GM18498 (cell line): ENCODE data around the gene HES6.
"Not testable (repeated sequence)": the region's sequence is repeated elsewhere in the genome, so short reads cannot be mapped to it uniquely, and the experiment has no call there.

ENCODE experiments used
- ATAC-seq: cut with Tn5 transposase; IDR thresholded peaks from one replicate; pipeline ENCODE4 v1.9.1; 2021; ENCODE audit warnings: mild to moderate bottlenecking, moderate library complexity; ENCODE audit not compliant: unreplicated experiment

The HES6 gene

GRCh38 chr2:238273433-238273832 lies 33.6 kb upstream of the HES6 start:
- ATAC-seq: not testable (repeated sequence)

GRCh38 chr2:238272156-238272555 lies 32.3 kb upstream of the HES6 start:
- ATAC-seq: no peak

GRCh38 chr2:238271686-238272085 lies 31.8 kb upstream of the HES6 start:
- ATAC-seq: not testable (repeated sequence)

GRCh38 chr2:238271061-238271554 lies 31.3 kb upstream of the HES6 start:
- ATAC-seq: no peak

- ATAC-seq: no peak
Observed at GRCh38 chr2:238270606-238271005, 30.8 kb upstream of the HES6 start.

- ATAC-seq: no peak
Observed at GRCh38 chr2:238269741-238270140, 29.9 kb upstream of the HES6 start.

- no peak for ATAC-seq
Observed at GRCh38 chr2:238267884-238268680, 28.2 kb upstream of the HES6 start.

GRCh38 chr2:238267341-238267710 lies 27.5 kb upstream of the HES6 start:
- no peak for ATAC-seq

- no peak for ATAC-seq
Observed at GRCh38 chr2:238265605-238266004, 25.8 kb upstream of the HES6 start.

GRCh38 chr2:238264072-238264460 lies 24.2 kb upstream of the HES6 start:
- ATAC-seq: no peak

- ATAC-seq: no peak
Observed at GRCh38 chr2:238263204-238264071, 23.6 kb upstream of the HES6 start.

GRCh38 chr2:238262496-238263122 lies 22.8 kb upstream of the HES6 start:
- ATAC-seq: no peak

GRCh38 chr2:238261718-238262375 lies 22.0 kb upstream of the HES6 start:
- ATAC-seq: no peak

GRCh38 chr2:238260883-238261282 lies 21.0 kb upstream of the HES6 start:
- no peak for ATAC-seq

GRCh38 chr2:238259061-238260020 lies 19.5 kb upstream of the HES6 start:
- ATAC-seq: no peak

- ATAC-seq: no peak
Observed at GRCh38 chr2:238257786-238258700, 18.2 kb upstream of the HES6 start.

GRCh38 chr2:238256594-238257104 lies 16.8 kb upstream of the HES6 start:
- ATAC-seq: peak; percentile 66

GRCh38 chr2:238256111-238256510 lies 16.3 kb upstream of the HES6 start:
- ATAC-seq: no peak
